Ishikawa (cell line): ENCODE results near the gene PCDHB2.

ENCODE experiments used
- CEBPB ChIP-seq: IDR thresholded peaks from 2 replicates; pipeline ENCODE4 v1.6.1; 2012
- EP300 ChIP-seq: IDR thresholded peaks from 2 replicates; pipeline ENCODE4 v1.6.1; 2012; ENCODE audit warnings: borderline replicate concordance
- NFIC ChIP-seq: IDR thresholded peaks from 2 replicates; pipeline ENCODE4 v1.6.1; 2012
- REST ChIP-seq: IDR thresholded peaks from 2 replicates; pipeline ENCODE4 v1.6.1; 2012; ENCODE audit warnings: low read depth, mild to moderate bottlenecking
- YY1 ChIP-seq: IDR thresholded peaks from 2 replicates; pipeline ENCODE4 v1.6.1; 2012; ENCODE audit warnings: low read depth

- TF ChIP-seq REST (no peak), CEBPB (no peak), EP300 (no peak), YY1 (no peak), NFIC (no peak)
Observed at GRCh38 chr5:141082228-141082627, 12.2 kb upstream of the PCDHB2 start.
